ENCODE measurements around the gene HGD.
"Not testable (repeated sequence)": the region's sequence is repeated elsewhere in the genome, so short reads cannot be mapped to it uniquely, and the experiment has no call there.

HGD gene

GRCh38 chr3:120682095-120682681, at the start of gene HGD:
Gene HGD (minus strand): TSS chr3:120682239. CDS start chr3:120682111, 128 bp downstream.
- no peak for DNase-seq (ENCODE audit: low spot score in 2 of 2)
- Mint-ChIP-seq H3K9me3 (no peaks in the 10 kb centered on the region), H3K4me3 (no peak within 1 kb of the TSS), H3K4me1 (no peaks in the 10 kb centered on the region), H3K27ac (no peak within 1 kb of the TSS), H3K36me3 (peaks cover 10% of the 10 kb centered on the region)
- no peak for ATAC-seq

- H3K4me1 Mint-ChIP-seq, result no peaks in the 10 kb centered on the region
- DNase-seq (ENCODE audit: low spot score in 2 of 2) (no peak), ATAC-seq (no peak)
- H3K27ac Mint-ChIP-seq, result no peak overlapping the region
- H3K9me3 Mint-ChIP-seq, result peaks cover 4% of the 10 kb centered on the region
- no peak overlapping the region for H3K4me3 Mint-ChIP-seq
- peaks cover 24% of the 10 kb centered on the region for H3K36me3 Mint-ChIP-seq
Observed at GRCh38 chr3:120730576-120731542, 48.8 kb upstream of the HGD start.

GRCh38 chr3:120726791-120727190, 44.8 kb upstream of the HGD start:
- H3K27ac Mint-ChIP-seq, result no peak overlapping the region
- H3K36me3 Mint-ChIP-seq, result peaks cover 24% of the 10 kb centered on the region
- no peaks in the 10 kb centered on the region for H3K9me3 Mint-ChIP-seq
- DNase-seq (ENCODE audit: low spot score in 2 of 2) (no peak), ATAC-seq (no peak)
- no peaks in the 10 kb centered on the region for H3K4me1 Mint-ChIP-seq
- no peak overlapping the region for H3K4me3 Mint-ChIP-seq

GRCh38 chr3:120719167-120719834, 37.3 kb upstream of the HGD start:
- peak overlapping the region; percentile 59 for H3K4me3 Mint-ChIP-seq
- ATAC-seq (peak; percentile 60), DNase-seq (ENCODE audit: low spot score in 2 of 2) (peak; percentile 20 to 57)
- H3K36me3 Mint-ChIP-seq, H3K9me3 Mint-ChIP-seq: not testable (repeated sequence)
- peaks cover 27% of the 10 kb centered on the region for H3K4me1 Mint-ChIP-seq
- H3K27ac Mint-ChIP-seq, result peak overlapping the region; percentile 91

- Mint-ChIP-seq H3K36me3 (peaks cover 4% of the 10 kb centered on the region), H3K4me1 (peaks cover 10% of the 10 kb centered on the region), H3K9me3 (no peaks in the 10 kb centered on the region), H3K27ac (no peak overlapping the region), H3K4me3 (no peak overlapping the region)
- ATAC-seq (no peak), DNase-seq (ENCODE audit: low spot score in 2 of 2) (no peak)
Observed at GRCh38 chr3:120713262-120713661, 31.2 kb upstream of the HGD start.

- ATAC-seq, result no peak
- H3K4me1 Mint-ChIP-seq, result peaks cover 5% of the 10 kb centered on the region
- no peaks in the 10 kb centered on the region for H3K9me3 Mint-ChIP-seq
- no peak overlapping the region for H3K27ac Mint-ChIP-seq
- H3K4me3 Mint-ChIP-seq, result no peak overlapping the region
- peaks cover 17% of the 10 kb centered on the region for H3K36me3 Mint-ChIP-seq
- DNase-seq (ENCODE audit: low spot score in 2 of 2), result no peak
Observed at GRCh38 chr3:120710369-120710768, 28.3 kb upstream of the HGD start.

- H3K27ac Mint-ChIP-seq, result no peak overlapping the region
Observed at GRCh38 chr3:120708408-120708807, 26.4 kb upstream of the HGD start.

GRCh38 chr3:120706950-120707349, 24.9 kb upstream of the HGD start:
- no peak for DNase-seq (ENCODE audit: low spot score in 2 of 2)
- Mint-ChIP-seq H3K27ac (no peak overlapping the region), H3K4me3 (no peak overlapping the region), H3K9me3 (peaks cover 3% of the 10 kb centered on the region), H3K4me1 (no peaks in the 10 kb centered on the region), H3K36me3 (peaks cover 35% of the 10 kb centered on the region)
- ATAC-seq, result no peak

More at GRCh38 chr3:120708408-120708807, 26.4 kb upstream of the HGD start:
- Mint-ChIP-seq H3K4me1 (peaks cover 5% of the 10 kb centered on the region), H3K9me3 (peaks cover under 1% of the 10 kb centered on the region), H3K36me3 (peaks cover 35% of the 10 kb centered on the region), H3K4me3 (no peak overlapping the region)
- DNase-seq (ENCODE audit: low spot score in 2 of 2) (no peak), ATAC-seq (no peak)

GRCh38 chr3:120705884-120706582, 24.0 kb upstream of the HGD start:
- H3K27ac Mint-ChIP-seq, result no peak overlapping the region
- DNase-seq (ENCODE audit: low spot score in 2 of 2) (no peak), ATAC-seq (no peak)
- H3K36me3 Mint-ChIP-seq, result peaks cover 35% of the 10 kb centered on the region
- no peak overlapping the region for H3K4me3 Mint-ChIP-seq
- H3K4me1 Mint-ChIP-seq, result no peaks in the 10 kb centered on the region
- H3K9me3 Mint-ChIP-seq, result peaks cover 3% of the 10 kb centered on the region

- DNase-seq (ENCODE audit: low spot score in 2 of 2) (no peak), ATAC-seq (no peak)
- no peaks in the 10 kb centered on the region for H3K4me1 Mint-ChIP-seq
- H3K9me3 Mint-ChIP-seq, result peaks cover 3% of the 10 kb centered on the region
- no peak overlapping the region for H3K27ac Mint-ChIP-seq
- peaks cover 7% of the 10 kb centered on the region for H3K36me3 Mint-ChIP-seq
- H3K4me3 Mint-ChIP-seq, result no peak overlapping the region
Observed at GRCh38 chr3:120699333-120699732, 17.3 kb upstream of the HGD start.

GRCh38 chr3:120693439-120694171, 11.6 kb upstream of the HGD start:
- H3K27ac Mint-ChIP-seq, result peak overlapping the region; percentile 43
- no peaks in the 10 kb centered on the region for H3K9me3 Mint-ChIP-seq

GRCh38 chr3:120689395-120689794, 7.4 kb upstream of the HGD start:
- peaks cover 41% of the 10 kb centered on the region for H3K36me3 Mint-ChIP-seq

More at GRCh38 chr3:120693439-120694171, 11.6 kb upstream of the HGD start:
- H3K36me3 Mint-ChIP-seq, result peaks cover 29% of the 10 kb centered on the region
- H3K4me1 Mint-ChIP-seq, result no peaks in the 10 kb centered on the region
- ATAC-seq, result no peak
- no peak for DNase-seq (ENCODE audit: low spot score in 2 of 2)
- no peak overlapping the region for H3K4me3 Mint-ChIP-seq

GRCh38 chr3:120688121-120688520, 6.1 kb upstream of the HGD start:
- DNase-seq (ENCODE audit: low spot score in 2 of 2), result no peak
- ATAC-seq, result no peak
- no peak overlapping the region for H3K4me3 Mint-ChIP-seq
- peaks cover 34% of the 10 kb centered on the region for H3K36me3 Mint-ChIP-seq
- no peaks in the 10 kb centered on the region for H3K9me3 Mint-ChIP-seq
- no peak overlapping the region for H3K27ac Mint-ChIP-seq
- H3K4me1 Mint-ChIP-seq, result no peaks in the 10 kb centered on the region

More at GRCh38 chr3:120689395-120689794, 7.4 kb upstream of the HGD start:
- Mint-ChIP-seq H3K27ac (no peak overlapping the region), H3K4me3 (no peak overlapping the region), H3K9me3 (no peaks in the 10 kb centered on the region), H3K4me1 (no peaks in the 10 kb centered on the region)
- DNase-seq (ENCODE audit: low spot score in 2 of 2) (no peak), ATAC-seq (no peak)

GRCh38 chr3:120685411-120685810, 3.4 kb upstream of the HGD start:
- no peak for DNase-seq (ENCODE audit: low spot score in 2 of 2)
- no peak for ATAC-seq

More at GRCh38 chr3:120685411-120685810, 3.4 kb upstream of the HGD start:
- Mint-ChIP-seq H3K27ac (no peak overlapping the region), H3K36me3 (peaks cover 22% of the 10 kb centered on the region), H3K9me3 (no peaks in the 10 kb centered on the region), H3K4me3 (no peak overlapping the region), H3K4me1 (no peaks in the 10 kb centered on the region)
